ENCODE data around the gene APEH.

APEH gene

DNA sequence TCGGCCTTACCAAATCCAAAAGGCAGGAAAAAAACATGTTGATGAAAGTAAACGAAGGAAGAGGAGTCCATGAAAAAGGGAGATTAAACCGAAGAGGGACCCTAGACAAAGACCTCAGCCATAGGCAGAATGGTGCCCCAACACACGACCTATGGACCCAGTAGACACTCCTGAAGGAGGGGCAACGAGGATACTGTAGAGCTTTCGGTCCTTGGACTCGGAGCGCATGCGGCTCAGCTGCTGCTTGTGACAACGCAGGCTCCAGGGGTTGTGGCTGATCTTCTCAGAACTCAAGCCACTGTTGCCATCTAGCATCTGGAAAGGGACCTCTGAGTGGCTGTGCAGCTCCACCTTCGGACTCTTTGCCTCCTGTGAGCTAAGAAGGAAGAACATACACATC, 58.4 kb downstream of the APEH start:
- no peak for DNase-seq

DNA sequence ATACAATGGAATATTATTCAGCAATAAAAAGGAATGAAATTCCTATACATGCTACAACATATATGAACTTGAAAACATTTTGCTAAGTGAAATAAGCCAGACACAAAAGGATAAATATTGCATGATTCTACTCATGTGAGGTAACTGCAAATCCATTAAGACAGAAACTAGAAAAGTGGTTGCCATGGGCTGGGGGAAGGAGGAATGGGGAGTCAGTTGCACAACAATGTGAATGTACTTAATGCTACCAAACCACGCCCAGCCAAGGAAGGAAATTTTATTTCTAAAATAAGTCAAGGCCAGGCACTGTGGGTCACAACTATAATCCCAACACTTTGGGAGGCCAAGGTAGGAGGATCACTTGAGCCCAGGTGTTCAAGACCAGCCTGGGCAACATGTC, 59.4 kb downstream of the APEH start:
- no peak for DNase-seq
